ENCODE results near the gene PLIN5.

Gene PLIN5

DNA sequence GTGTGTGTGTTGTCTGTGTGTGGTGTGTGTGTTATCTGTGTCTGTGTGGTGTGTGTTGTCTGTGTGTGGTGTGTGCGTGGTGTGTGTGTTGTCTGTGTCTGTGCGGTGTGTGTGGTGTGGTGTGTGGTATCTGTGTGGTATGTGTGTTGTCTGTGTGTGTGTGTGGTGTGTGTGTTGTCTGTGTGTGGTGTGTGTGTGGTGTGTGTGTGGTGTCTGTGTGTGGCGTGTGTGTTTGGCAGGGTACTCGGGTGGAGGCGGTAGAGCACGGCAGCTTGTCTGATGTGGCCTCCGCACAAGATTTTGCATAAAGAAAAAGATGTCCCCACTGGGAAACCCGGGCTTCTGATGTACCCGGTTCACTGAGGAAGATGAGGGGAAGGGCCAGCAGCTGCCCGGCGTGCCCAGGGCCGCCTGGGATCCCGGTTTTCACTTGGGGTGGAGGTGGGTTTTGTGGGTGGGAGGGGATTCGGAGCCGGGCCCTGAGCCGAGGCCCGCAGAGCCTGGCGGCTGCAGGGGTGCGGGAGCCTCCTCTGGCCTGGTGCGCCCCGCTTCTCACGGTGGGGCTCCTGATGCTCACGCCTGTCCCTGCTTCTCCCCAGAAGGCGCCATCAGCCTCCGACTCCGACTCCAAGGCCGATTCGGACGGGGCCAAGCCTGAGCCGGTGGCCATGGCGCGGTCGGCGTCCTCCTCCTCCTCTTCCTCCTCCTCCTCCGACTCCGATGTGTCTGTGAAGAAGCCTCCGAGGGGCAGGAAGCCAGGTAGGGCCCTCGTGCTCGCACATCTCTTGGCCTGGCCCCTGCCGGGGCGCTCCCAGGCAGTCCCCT, 41.7 kb downstream of the PLIN5 start:
- Histone ChIP-seq H3K4me3 (ENCODE audit: low read length) (no peak overlapping the region), H3K36me3 (ENCODE audit: control insufficient read depth, insufficient read depth, low read length) (no peaks in the 10 kb centered on the region), H3K9ac (ENCODE audit: low read length) (no peak overlapping the region), H3K9me3 (ENCODE audit: control insufficient read depth, low read length) (no peaks in the 10 kb centered on the region), H3K27me3 (ENCODE audit: control insufficient read depth, insufficient read depth, low read length) (no peaks in the 10 kb centered on the region), H3K4me1 (ENCODE audit: control insufficient read depth, insufficient read depth, low read length) (no peaks in the 10 kb centered on the region)

DNA sequence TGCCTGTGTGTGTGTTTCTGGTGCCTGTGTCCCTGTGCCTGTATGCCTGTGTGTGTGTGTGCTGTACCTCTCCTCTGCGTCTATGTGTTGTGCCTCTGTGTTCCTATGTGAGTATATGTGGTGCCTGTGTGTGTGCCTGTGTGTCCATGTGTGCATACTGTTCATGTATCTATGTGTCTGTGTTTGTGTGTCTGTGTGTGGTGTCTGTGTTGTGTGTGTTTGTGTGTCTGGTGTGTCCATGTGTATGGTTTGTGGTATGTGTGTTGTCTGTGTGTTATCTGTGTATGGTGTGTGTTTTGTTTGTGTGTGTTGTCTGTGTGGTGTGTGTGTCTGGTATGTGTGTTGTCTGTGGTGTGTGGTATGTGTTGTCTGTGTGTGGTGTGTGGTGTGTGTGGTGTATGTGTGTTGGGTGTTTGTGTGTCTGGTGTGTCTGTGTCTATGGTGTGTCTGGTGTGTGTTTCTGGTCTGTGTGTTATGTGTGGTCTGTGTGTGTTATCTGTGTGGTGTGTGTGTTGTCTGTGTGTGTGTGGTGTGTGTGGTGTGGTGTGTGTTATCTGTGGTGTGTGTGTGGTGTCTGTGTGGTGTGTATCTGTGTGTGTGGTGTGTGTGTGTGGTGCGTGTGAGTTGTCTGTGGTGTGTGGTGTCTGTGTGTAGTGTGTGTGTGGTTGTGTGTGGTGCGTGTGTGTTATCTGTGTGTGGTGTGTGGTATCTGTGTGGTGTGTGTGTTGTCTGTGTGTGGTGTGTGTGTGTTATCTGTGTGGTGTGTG, 42.5 kb downstream of the PLIN5 start:
- Histone ChIP-seq H3K36me3 (ENCODE audit: control insufficient read depth, insufficient read depth, low read length) (no peaks in the 10 kb centered on the region), H3K4me1 (ENCODE audit: control insufficient read depth, insufficient read depth, low read length) (no peaks in the 10 kb centered on the region), H3K9ac (ENCODE audit: low read length) (no peak overlapping the region)

GRCh38 chr19:4491446-4491845, 43.6 kb downstream of the PLIN5 start:
- Histone ChIP-seq H3K4me1 (ENCODE audit: control insufficient read depth, insufficient read depth, low read length) (no peaks in the 10 kb centered on the region), H3K36me3 (ENCODE audit: control insufficient read depth, insufficient read depth, low read length) (no peaks in the 10 kb centered on the region), H3K9ac (ENCODE audit: low read length) (no peak overlapping the region), H3K9me3 (ENCODE audit: control insufficient read depth, low read length) (no peaks in the 10 kb centered on the region), H3K4me3 (ENCODE audit: low read length) (no peak overlapping the region), H3K27me3 (ENCODE audit: control insufficient read depth, insufficient read depth, low read length) (no peaks in the 10 kb centered on the region)

More for the DNA sequence above, 42.5 kb downstream of the PLIN5 start:
- Histone ChIP-seq H3K4me3 (ENCODE audit: low read length) (no peak overlapping the region), H3K9me3 (ENCODE audit: control insufficient read depth, low read length) (no peaks in the 10 kb centered on the region), H3K27me3 (ENCODE audit: control insufficient read depth, insufficient read depth, low read length) (no peaks in the 10 kb centered on the region)

- Histone ChIP-seq H3K36me3 (ENCODE audit: control insufficient read depth, insufficient read depth, low read length) (no peaks in the 10 kb centered on the region), H3K4me1 (ENCODE audit: control insufficient read depth, insufficient read depth, low read length) (no peaks in the 10 kb centered on the region), H3K9ac (ENCODE audit: low read length) (no peak overlapping the region), H3K9me3 (ENCODE audit: control insufficient read depth, low read length) (no peaks in the 10 kb centered on the region), H3K27me3 (ENCODE audit: control insufficient read depth, insufficient read depth, low read length) (no peaks in the 10 kb centered on the region), H3K4me3 (ENCODE audit: low read length) (no peak overlapping the region)
These were observed 46.5 kb downstream of the PLIN5 start for GRCh38 chr19:4488496-4488895.

GRCh38 chr19:4487572-4487971, 47.5 kb downstream of the PLIN5 start:
- Histone ChIP-seq H3K36me3 (ENCODE audit: control insufficient read depth, insufficient read depth, low read length) (no peaks in the 10 kb centered on the region), H3K9ac (ENCODE audit: low read length) (no peak overlapping the region), H3K27me3 (ENCODE audit: control insufficient read depth, insufficient read depth, low read length) (no peaks in the 10 kb centered on the region), H3K9me3 (ENCODE audit: control insufficient read depth, low read length) (no peaks in the 10 kb centered on the region), H3K4me3 (ENCODE audit: low read length) (no peak overlapping the region), H3K4me1 (ENCODE audit: control insufficient read depth, insufficient read depth, low read length) (no peaks in the 10 kb centered on the region)

- H3K9ac ChIP-seq (ENCODE audit: low read length), result no peak overlapping the region
- no peaks in the 10 kb centered on the region for H3K9me3 ChIP-seq (ENCODE audit: control insufficient read depth, low read length)
- H3K27me3 ChIP-seq (ENCODE audit: control insufficient read depth, insufficient read depth, low read length), result no peaks in the 10 kb centered on the region
- H3K4me3 ChIP-seq (ENCODE audit: low read length), result no peak overlapping the region
- H3K4me1 ChIP-seq (ENCODE audit: control insufficient read depth, insufficient read depth, low read length), result no peaks in the 10 kb centered on the region
- H3K36me3 ChIP-seq (ENCODE audit: control insufficient read depth, insufficient read depth, low read length), result no peaks in the 10 kb centered on the region
These were observed 51.6 kb downstream of the PLIN5 start for GRCh38 chr19:4483385-4483784.

- Histone ChIP-seq H3K9me3 (ENCODE audit: control insufficient read depth, low read length) (no peaks in the 10 kb centered on the region), H3K9ac (ENCODE audit: low read length) (no peak overlapping the region), H3K27me3 (ENCODE audit: control insufficient read depth, insufficient read depth, low read length) (no peaks in the 10 kb centered on the region), H3K4me3 (ENCODE audit: low read length) (no peak overlapping the region), H3K36me3 (ENCODE audit: control insufficient read depth, insufficient read depth, low read length) (no peaks in the 10 kb centered on the region), H3K4me1 (ENCODE audit: control insufficient read depth, insufficient read depth, low read length) (no peaks in the 10 kb centered on the region)
These were observed 52.2 kb downstream of the PLIN5 start for GRCh38 chr19:4482721-4483364.

- Histone ChIP-seq H3K9ac (ENCODE audit: low read length) (no peak overlapping the region), H3K36me3 (ENCODE audit: control insufficient read depth, insufficient read depth, low read length) (no peaks in the 10 kb centered on the region), H3K27me3 (ENCODE audit: control insufficient read depth, insufficient read depth, low read length) (no peaks in the 10 kb centered on the region), H3K9me3 (ENCODE audit: control insufficient read depth, low read length) (no peaks in the 10 kb centered on the region), H3K4me1 (ENCODE audit: control insufficient read depth, insufficient read depth, low read length) (peaks cover 12% of the 10 kb centered on the region), H3K4me3 (ENCODE audit: low read length) (no peak overlapping the region)
These were observed 57.8 kb downstream of the PLIN5 start for GRCh38 chr19:4477034-4477801.

DNA sequence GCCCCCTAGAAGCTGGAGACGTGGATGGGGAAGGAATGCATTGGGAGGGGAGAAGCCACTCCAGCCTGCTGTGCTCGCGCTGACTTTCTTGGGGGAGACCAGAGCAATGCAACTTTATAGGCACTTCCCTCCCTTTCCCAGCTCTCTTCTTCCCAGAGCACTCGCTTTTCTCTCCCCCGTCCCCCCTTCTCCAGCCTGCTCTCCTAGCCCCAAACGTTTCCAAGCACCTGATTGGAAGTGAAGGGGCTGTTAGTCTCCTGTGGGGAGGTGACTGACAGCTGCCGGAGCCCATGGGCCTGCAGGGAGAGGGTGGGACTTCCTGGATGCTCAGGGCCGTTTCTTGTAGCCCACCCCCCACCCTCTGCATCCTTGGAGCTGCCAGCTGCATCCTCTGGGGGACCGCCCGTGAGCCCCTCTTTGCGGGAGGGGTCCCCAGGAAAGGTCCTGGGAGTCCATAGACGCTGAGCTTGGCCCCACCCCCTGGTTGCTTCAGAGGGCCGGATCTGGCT, 60.5 kb downstream of the PLIN5 start:
- H3K9ac ChIP-seq (ENCODE audit: low read length), result no peak overlapping the region
- H3K4me3 ChIP-seq (ENCODE audit: low read length), result no peak overlapping the region
- no peaks in the 10 kb centered on the region for H3K27me3 ChIP-seq (ENCODE audit: control insufficient read depth, insufficient read depth, low read length)
- no peaks in the 10 kb centered on the region for H3K36me3 ChIP-seq (ENCODE audit: control insufficient read depth, insufficient read depth, low read length)
- peaks cover 12% of the 10 kb centered on the region for H3K4me1 ChIP-seq (ENCODE audit: control insufficient read depth, insufficient read depth, low read length)
- H3K9me3 ChIP-seq (ENCODE audit: control insufficient read depth, low read length), result no peaks in the 10 kb centered on the region

DNA sequence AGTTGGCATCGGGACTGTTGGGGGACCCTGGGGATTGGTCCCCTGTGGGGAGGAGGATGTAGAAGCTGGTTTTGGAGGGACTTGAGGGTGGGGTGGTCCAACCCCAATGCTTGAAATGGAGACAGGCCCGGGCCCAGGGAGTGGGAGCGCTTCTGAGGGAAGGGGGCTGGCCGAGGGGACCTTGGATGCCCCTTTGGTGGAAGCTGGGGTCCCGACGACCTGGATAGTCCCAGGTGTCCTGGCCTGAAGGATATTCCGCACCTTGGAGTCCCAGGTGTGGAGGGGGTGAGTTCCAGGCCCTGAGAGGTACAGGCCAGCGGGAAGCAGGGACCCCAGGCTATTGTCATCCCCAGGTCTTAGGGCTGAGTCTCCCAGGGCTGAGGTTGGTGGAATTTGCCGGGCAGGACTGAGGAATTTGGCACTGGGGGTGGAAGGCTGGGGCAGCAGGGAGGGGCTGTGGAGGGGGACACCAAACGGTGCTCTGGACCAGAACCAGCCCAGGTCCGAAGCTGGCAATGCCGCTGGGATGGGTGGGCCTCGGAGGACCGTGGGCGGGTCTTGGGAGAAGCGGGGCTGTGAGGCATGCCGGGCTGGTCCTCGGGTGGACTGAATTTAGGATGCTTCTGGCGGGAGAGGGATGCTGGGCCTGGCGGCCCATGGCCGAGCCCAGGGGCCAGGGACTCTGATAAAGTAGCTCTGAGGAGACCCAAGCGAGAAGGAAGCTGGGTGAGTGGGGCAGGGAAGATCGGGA, 61.1 kb downstream of the PLIN5 start:
- no peaks in the 10 kb centered on the region for H3K36me3 ChIP-seq (ENCODE audit: control insufficient read depth, insufficient read depth, low read length)
- H3K4me1 ChIP-seq (ENCODE audit: control insufficient read depth, insufficient read depth, low read length), result peaks cover 12% of the 10 kb centered on the region
- no peaks in the 10 kb centered on the region for H3K27me3 ChIP-seq (ENCODE audit: control insufficient read depth, insufficient read depth, low read length)
- no peak overlapping the region for H3K4me3 ChIP-seq (ENCODE audit: low read length)
- H3K9me3 ChIP-seq (ENCODE audit: control insufficient read depth, low read length), result no peaks in the 10 kb centered on the region
- no peak overlapping the region for H3K9ac ChIP-seq (ENCODE audit: low read length)

Measured in mucosa of stomach (tissue), 1 donor.